C4-2B (cell line): ENCODE data around the gene SDCBP2.

Experiments used
- H3K27ac ChIP-seq: fragments of 450-650 bp; 2 replicates; pipeline ENCODE4 v1.5.1; 2017
- CTCF ChIP-seq: fragments of 450-650 bp; conservative IDR thresholded peaks from 2 replicates; pipeline ENCODE4 v1.5.1; 2017; ENCODE audit warnings: mild to moderate bottlenecking
- ZFX ChIP-seq: fragments of 450-650 bp; IDR thresholded peaks from 2 replicates; pipeline ENCODE4 v1.6.1; 2017

Gene SDCBP2

GRCh38 chr20:1304710-1305515, 24.0 kb downstream of the SDCBP2 start:
- TF ChIP-seq CTCF: no peak
- TF ChIP-seq ZFX: no peak
- H3K27ac ChIP-seq: no peak overlapping the region

- TF ChIP-seq CTCF: no peak
- no peak for TF ChIP-seq ZFX
- H3K27ac ChIP-seq: no peak overlapping the region
Observed at GRCh38 chr20:1302685-1303541, 26.0 kb downstream of the SDCBP2 start.

- H3K27ac ChIP-seq: no peak overlapping the region
- TF ChIP-seq ZFX (no peak), CTCF (no peak)
Observed at GRCh38 chr20:1301031-1301529, 27.9 kb downstream of the SDCBP2 start.

GRCh38 chr20:1300083-1300840, 28.7 kb downstream of the SDCBP2 start:
- TF ChIP-seq CTCF (no peak), ZFX (no peak)
- H3K27ac ChIP-seq: no peak overlapping the region

GRCh38 chr20:1299522-1299921, 29.4 kb downstream of the SDCBP2 start:
- TF ChIP-seq ZFX (no peak), CTCF (no peak; the same call in 1 of the 2 replicates)
- H3K27ac ChIP-seq: no peak overlapping the region

GRCh38 chr20:1298888-1299511, 29.9 kb downstream of the SDCBP2 start:
- no peak overlapping the region for H3K27ac ChIP-seq
- no peak for TF ChIP-seq CTCF
- TF ChIP-seq ZFX: no peak
